ENCODE data around the gene MAP2K4. TPM values are rescaled to one million over a fixed set of nuclear protein-coding genes. Genes with fewer than 3 reads are reported as not detected.

Gene MAP2K4
- total RNA-seq, 1 donor from 2014 or later, result 37.5 TPM

- Mint-ChIP-seq H3K9me3 (ENCODE audit: unreplicated experiment) (no peaks in the 10 kb centered on the region), H3K36me3 (ENCODE audit: low read depth, unreplicated experiment) (no peaks in the 10 kb centered on the region), H3K4me1 (ENCODE audit: low read depth, unreplicated experiment) (peaks cover 4% of the 10 kb centered on the region), H3K4me3 (ENCODE audit: unreplicated experiment) (no peak overlapping the region), H3K27me3 (ENCODE audit: low read depth, unreplicated experiment) (no peaks in the 10 kb centered on the region), H3K27ac (ENCODE audit: unreplicated experiment) (no peak overlapping the region)
- Histone ChIP-seq H4K20me1 (ENCODE audit: insufficient read depth, low read length) (peaks cover 29% of the 10 kb centered on the region), H2AFZ (ENCODE audit: low read depth, low read length) (no peak overlapping the region), H3K79me2 (ENCODE audit: insufficient read depth, low read length) (peaks cover 59% of the 10 kb centered on the region), H3K27me3 (ENCODE audit: insufficient read depth, low read length) (no peaks in the 10 kb centered on the region), H3K4me3 (ENCODE audit: insufficient read depth, low read depth, low read length) (no peak overlapping the region), H3K9me3 (ENCODE audit: insufficient read depth, low read depth, low read length) (no peaks in the 10 kb centered on the region), H3K4me2 (ENCODE audit: low read length) (no peak overlapping the region), H3K9ac (ENCODE audit: low read length) (no peak overlapping the region), H3K27ac (ENCODE audit: low read depth, low read length) (no peak overlapping the region), H3K4me1 (ENCODE audit: insufficient read depth, low read length) (no peaks in the 10 kb centered on the region), H3K36me3 (ENCODE audit: insufficient read depth, low read length) (no peaks in the 10 kb centered on the region)
- TF ChIP-seq CTCF (IDR thresholded peaks at IDR 0.05; ENCODE audit: insufficient read depth, low read depth, low read length) (no peak), EZH2 (IDR thresholded peaks at IDR 0.05; ENCODE audit: insufficient read depth, low read length) (no peak)
- FAIRE-seq, result no peak
- no peak for DNase-seq (ENCODE audit: low read depth)
These were observed 35.2 kb downstream of the MAP2K4 start for GRCh38 chr17:12055889-12056288.

- H3K9me3 Mint-ChIP-seq (ENCODE audit: unreplicated experiment), result no peaks in the 10 kb centered on the region
- no peak for TF ChIP-seq CTCF (IDR thresholded peaks at IDR 0.05; ENCODE audit: insufficient read depth, low read depth, low read length)
- TF ChIP-seq EZH2 (IDR thresholded peaks at IDR 0.05; ENCODE audit: insufficient read depth, low read length), result no peak
- no peaks in the 10 kb centered on the region for H3K9me3 ChIP-seq (ENCODE audit: insufficient read depth, low read depth, low read length)
- no peak overlapping the region for H3K27ac Mint-ChIP-seq (ENCODE audit: unreplicated experiment)
- H3K27me3 Mint-ChIP-seq (ENCODE audit: low read depth, unreplicated experiment), result no peaks in the 10 kb centered on the region
- H3K36me3 Mint-ChIP-seq (ENCODE audit: low read depth, unreplicated experiment), result peaks cover 4% of the 10 kb centered on the region
- H3K79me2 ChIP-seq (ENCODE audit: insufficient read depth, low read length), result peaks cover 58% of the 10 kb centered on the region
- no peak overlapping the region for H2AFZ ChIP-seq (ENCODE audit: low read depth, low read length)
- no peaks in the 10 kb centered on the region for H3K36me3 ChIP-seq (ENCODE audit: insufficient read depth, low read length)
- no peak overlapping the region for H3K4me3 ChIP-seq (ENCODE audit: insufficient read depth, low read depth, low read length)
- peaks cover 27% of the 10 kb centered on the region for H4K20me1 ChIP-seq (ENCODE audit: insufficient read depth, low read length)
- H3K27me3 ChIP-seq (ENCODE audit: insufficient read depth, low read length), result no peaks in the 10 kb centered on the region
- no peak overlapping the region for H3K4me3 Mint-ChIP-seq (ENCODE audit: unreplicated experiment)
- H3K4me2 ChIP-seq (ENCODE audit: low read length), result no peak overlapping the region
- FAIRE-seq, result no peak
- no peak for DNase-seq (ENCODE audit: low read depth)
- no peaks in the 10 kb centered on the region for H3K4me1 ChIP-seq (ENCODE audit: insufficient read depth, low read length)
- H3K9ac ChIP-seq (ENCODE audit: low read length), result no peak overlapping the region
- no peak overlapping the region for H3K27ac ChIP-seq (ENCODE audit: low read depth, low read length)
- H3K4me1 Mint-ChIP-seq (ENCODE audit: low read depth, unreplicated experiment), result peaks cover 4% of the 10 kb centered on the region
These were observed 36.8 kb downstream of the MAP2K4 start for GRCh38 chr17:12057520-12057919.

- peaks cover 2% of the 10 kb centered on the region for H3K4me1 Mint-ChIP-seq (ENCODE audit: low read depth, unreplicated experiment)
- H3K4me3 Mint-ChIP-seq (ENCODE audit: unreplicated experiment), result no peak overlapping the region
- no peak overlapping the region for H3K27ac Mint-ChIP-seq (ENCODE audit: unreplicated experiment)
- H3K4me1 ChIP-seq (ENCODE audit: insufficient read depth, low read length), result no peaks in the 10 kb centered on the region
- H4K20me1 ChIP-seq (ENCODE audit: insufficient read depth, low read length), result peaks cover 28% of the 10 kb centered on the region
- H3K27me3 ChIP-seq (ENCODE audit: insufficient read depth, low read length), result no peaks in the 10 kb centered on the region
- FAIRE-seq (no peak), DNase-seq (ENCODE audit: low read depth) (no peak)
- H3K79me2 ChIP-seq (ENCODE audit: insufficient read depth, low read length), result peaks cover 50% of the 10 kb centered on the region
- TF ChIP-seq EZH2 (IDR thresholded peaks at IDR 0.05; ENCODE audit: insufficient read depth, low read length) (no peak), CTCF (IDR thresholded peaks at IDR 0.05; ENCODE audit: insufficient read depth, low read depth, low read length) (no peak)
- no peaks in the 10 kb centered on the region for H3K9me3 ChIP-seq (ENCODE audit: insufficient read depth, low read depth, low read length)
- H3K36me3 Mint-ChIP-seq (ENCODE audit: low read depth, unreplicated experiment), result peaks cover 4% of the 10 kb centered on the region
- H3K9ac ChIP-seq (ENCODE audit: low read length), result no peak overlapping the region
- no peak overlapping the region for H3K4me3 ChIP-seq (ENCODE audit: insufficient read depth, low read depth, low read length)
- no peaks in the 10 kb centered on the region for H3K27me3 Mint-ChIP-seq (ENCODE audit: low read depth, unreplicated experiment)
- no peak overlapping the region for H3K27ac ChIP-seq (ENCODE audit: low read depth, low read length)
- no peaks in the 10 kb centered on the region for H3K36me3 ChIP-seq (ENCODE audit: insufficient read depth, low read length)
- no peak overlapping the region for H2AFZ ChIP-seq (ENCODE audit: low read depth, low read length)
- no peaks in the 10 kb centered on the region for H3K9me3 Mint-ChIP-seq (ENCODE audit: unreplicated experiment)
- H3K4me2 ChIP-seq (ENCODE audit: low read length), result no peak overlapping the region
These were observed 37.9 kb downstream of the MAP2K4 start for GRCh38 chr17:12058535-12058934.

Data from astrocyte (in vitro differentiated cells and primary cell).